Rectal smooth muscle tissue (tissue), 1 donor: ENCODE data around the gene GALNTL6.

Experiments used
- H3K27ac ChIP-seq: one replicate; pipeline ENCODE4 v1.7.0; 2013; ENCODE audit warnings: low read depth, low read length, inconsistent platforms
- H3K27me3 ChIP-seq: one replicate; pipeline ENCODE4 v1.7.0; 2013; ENCODE audit warnings: low read length; ENCODE audit not compliant: control insufficient read depth, insufficient read depth
- H3K36me3 ChIP-seq: one replicate; pipeline ENCODE4 v1.7.0; 2013; ENCODE audit warnings: low read length; ENCODE audit not compliant: control insufficient read depth, insufficient read depth
- H3K4me1 ChIP-seq: one replicate; pipeline ENCODE4 v1.7.0; 2013; ENCODE audit warnings: low read length; ENCODE audit not compliant: control insufficient read depth, insufficient read depth
- H3K4me3 ChIP-seq: one replicate; pipeline ENCODE4 v1.7.0; 2013; ENCODE audit warnings: low read length
- H3K9ac ChIP-seq: one replicate; pipeline ENCODE4 v1.7.0; 2013; ENCODE audit warnings: low read length

Gene GALNTL6

DNA sequence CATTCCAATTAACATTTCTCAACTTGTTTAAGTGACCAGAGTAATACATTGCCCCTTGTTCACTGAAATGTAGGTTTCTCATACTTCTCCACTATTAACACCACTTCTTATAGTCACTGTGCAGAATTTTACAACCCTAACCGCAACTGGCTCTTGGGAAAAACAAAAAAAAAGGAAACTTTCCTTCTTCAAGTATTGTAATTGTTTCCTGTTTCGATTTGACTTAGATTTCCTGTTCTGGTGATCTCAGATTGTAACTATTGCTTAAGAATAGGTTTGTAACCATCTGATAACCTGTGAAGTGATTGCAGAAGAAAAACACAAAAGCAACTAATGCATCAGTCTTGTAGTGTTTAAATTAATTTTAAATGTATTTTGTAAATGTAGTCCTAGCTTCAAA is 760.7 kb downstream of the GALNTL6 start:
- H3K9ac ChIP-seq: no peak overlapping the region
- H3K4me3 ChIP-seq: no peak overlapping the region
- no peaks in the 10 kb centered on the region for H3K4me1 ChIP-seq
- H3K27ac ChIP-seq: no peak overlapping the region
- H3K27me3 ChIP-seq: no peaks in the 10 kb centered on the region
- no peaks in the 10 kb centered on the region for H3K36me3 ChIP-seq

GRCh38 chr4:172578712-172579111 is 765.5 kb downstream of the GALNTL6 start:
- Histone ChIP-seq H3K36me3 (no peaks in the 10 kb centered on the region), H3K4me1 (no peaks in the 10 kb centered on the region), H3K9ac (no peak overlapping the region)

DNA sequence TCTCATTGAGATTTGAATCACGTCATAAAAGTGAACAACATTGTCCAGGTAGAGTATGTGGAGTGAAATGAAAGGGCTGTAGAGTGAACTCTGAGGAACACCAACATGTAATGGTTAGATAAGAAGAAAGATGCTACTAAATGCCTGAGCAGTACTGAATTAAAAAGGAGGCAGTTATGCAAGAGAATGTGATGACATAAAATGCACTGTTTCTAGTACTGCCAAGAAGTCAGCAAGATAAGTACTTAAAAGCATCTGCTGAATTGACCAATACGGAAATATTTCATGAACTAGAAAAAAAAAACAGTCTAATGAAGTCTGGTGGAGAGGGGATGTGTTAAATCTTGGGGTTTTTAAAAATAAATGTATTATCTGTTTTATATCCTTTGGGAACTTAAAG is 771.6 kb downstream of the GALNTL6 start:
- no peak overlapping the region for H3K9ac ChIP-seq
- H3K4me1 ChIP-seq: no peaks in the 10 kb centered on the region
- H3K27me3 ChIP-seq: no peaks in the 10 kb centered on the region
- no peak overlapping the region for H3K4me3 ChIP-seq
- no peaks in the 10 kb centered on the region for H3K36me3 ChIP-seq
- no peak overlapping the region for H3K27ac ChIP-seq

More at GRCh38 chr4:172578712-172579111, 765.5 kb downstream of the GALNTL6 start:
- Histone ChIP-seq H3K4me3 (no peak overlapping the region), H3K27me3 (no peaks in the 10 kb centered on the region), H3K27ac (no peak overlapping the region)

DNA sequence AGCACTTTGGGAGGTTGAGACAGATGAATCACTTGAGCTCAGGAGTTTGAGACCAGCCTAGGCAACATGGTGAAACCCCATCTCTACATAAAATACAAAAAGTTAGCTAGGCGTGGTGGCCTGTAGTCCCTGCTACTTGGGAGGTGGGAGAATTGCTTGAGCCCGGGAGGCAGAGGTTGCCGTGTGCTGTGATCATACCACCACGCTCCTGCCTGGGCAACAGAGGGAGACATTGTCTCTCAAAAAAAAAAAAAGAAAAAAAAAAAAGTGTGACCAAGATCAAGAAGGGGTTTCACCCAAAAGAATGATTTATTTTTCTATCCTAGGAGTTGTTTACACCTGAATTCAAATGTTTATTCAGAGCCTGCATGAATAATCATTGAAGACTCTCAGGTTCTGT is 783.0 kb downstream of the GALNTL6 start:
- Histone ChIP-seq H3K27ac (no peak overlapping the region), H3K4me3 (no peak overlapping the region), H3K36me3 (no peaks in the 10 kb centered on the region), H3K4me1 (no peaks in the 10 kb centered on the region), H3K9ac (no peak overlapping the region), H3K27me3 (no peaks in the 10 kb centered on the region)

DNA sequence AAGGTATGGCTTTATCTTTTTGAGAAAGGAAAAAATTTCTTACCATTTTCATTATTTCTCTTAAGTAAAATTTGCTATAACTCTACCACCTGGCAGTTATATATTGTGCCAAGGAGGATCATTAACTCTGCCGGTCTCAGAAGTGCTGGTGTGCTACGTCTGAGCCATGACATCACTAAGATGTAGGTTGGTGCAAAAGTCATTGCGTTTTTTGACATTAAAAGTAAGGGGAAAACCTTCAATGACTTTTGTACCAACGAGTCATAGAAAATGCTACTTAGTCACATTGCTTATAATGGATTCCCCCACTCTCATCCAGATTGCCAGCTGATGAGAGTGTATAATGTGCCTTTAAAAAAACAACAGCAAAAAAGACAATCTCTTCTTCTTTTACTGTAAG is 786.4 kb downstream of the GALNTL6 start:
- Histone ChIP-seq H3K36me3 (no peaks in the 10 kb centered on the region), H3K4me1 (no peaks in the 10 kb centered on the region), H3K27ac (no peak overlapping the region), H3K4me3 (no peak overlapping the region), H3K27me3 (no peaks in the 10 kb centered on the region), H3K9ac (no peak overlapping the region)

DNA sequence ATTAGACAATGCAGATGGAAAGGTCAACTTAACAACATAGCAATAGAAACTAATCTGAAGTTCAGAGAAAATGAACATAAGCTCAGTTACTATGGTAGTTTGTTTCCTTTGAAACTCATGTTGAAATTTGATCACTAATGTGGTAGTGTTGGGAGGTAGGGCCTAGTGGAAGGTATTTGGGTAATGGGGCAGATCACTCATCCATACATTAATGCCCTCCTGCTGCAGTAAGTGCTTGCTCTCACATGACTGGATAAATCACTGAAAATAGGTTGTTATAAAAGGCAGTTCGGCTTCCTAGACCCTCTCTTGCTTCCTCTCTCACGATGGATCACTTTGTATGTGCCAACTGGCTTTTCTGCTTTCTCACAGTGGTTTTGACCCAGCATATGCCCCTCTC is 788.0 kb downstream of the GALNTL6 start:
- Histone ChIP-seq H3K36me3 (no peaks in the 10 kb centered on the region), H3K4me1 (no peaks in the 10 kb centered on the region), H3K4me3 (no peak overlapping the region), H3K27me3 (no peaks in the 10 kb centered on the region), H3K9ac (no peak overlapping the region), H3K27ac (no peak overlapping the region)

DNA sequence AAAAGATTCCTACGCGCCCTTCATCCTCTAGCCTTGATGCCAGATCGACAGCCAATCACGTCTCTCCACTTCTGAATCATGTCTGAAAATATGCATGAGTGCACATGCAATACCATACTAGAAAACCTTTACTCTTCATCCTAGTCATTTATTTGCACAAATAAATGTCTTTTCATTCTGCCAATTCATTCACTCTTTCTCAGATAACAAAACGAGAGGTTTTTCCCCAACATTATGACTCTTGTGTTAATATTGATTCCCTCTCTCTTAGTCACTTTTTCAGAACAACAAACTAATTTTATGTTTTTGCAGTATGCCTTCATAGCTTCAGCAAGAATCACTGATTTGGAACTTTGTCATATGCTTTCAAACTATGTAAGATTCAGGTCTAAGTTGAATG is 806.0 kb downstream of the GALNTL6 start:
- H3K4me3 ChIP-seq: no peak overlapping the region
- no peaks in the 10 kb centered on the region for H3K4me1 ChIP-seq
- H3K9ac ChIP-seq: no peak overlapping the region
- H3K36me3 ChIP-seq: no peaks in the 10 kb centered on the region
- H3K27ac ChIP-seq: no peak overlapping the region
- no peaks in the 10 kb centered on the region for H3K27me3 ChIP-seq

GRCh38 chr4:172619798-172620197 is 806.6 kb downstream of the GALNTL6 start:
- Histone ChIP-seq H3K27me3 (no peaks in the 10 kb centered on the region), H3K4me1 (no peaks in the 10 kb centered on the region), H3K4me3 (no peak overlapping the region), H3K9ac (no peak overlapping the region), H3K27ac (no peak overlapping the region), H3K36me3 (no peaks in the 10 kb centered on the region)

DNA sequence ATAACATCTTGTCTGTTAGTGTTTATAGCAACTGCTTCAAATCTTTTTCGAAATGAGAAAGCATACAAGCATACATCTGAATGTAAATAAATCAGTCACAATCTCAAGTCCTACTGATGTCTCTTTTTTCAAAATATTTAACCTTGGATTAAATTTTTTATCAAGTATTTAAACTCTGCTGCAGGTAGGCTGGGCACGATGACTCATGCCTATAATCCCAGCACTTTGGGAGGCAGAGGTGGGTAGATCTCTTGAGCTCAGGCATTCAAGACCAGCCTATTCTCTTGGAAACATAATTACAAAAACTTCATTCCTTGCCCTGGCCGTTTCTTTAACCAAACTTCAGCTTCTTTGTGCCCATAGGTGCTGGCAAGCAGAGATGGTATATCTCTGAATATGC is 815.1 kb downstream of the GALNTL6 start:
- H3K27me3 ChIP-seq: no peaks in the 10 kb centered on the region
- H3K36me3 ChIP-seq: no peaks in the 10 kb centered on the region
- H3K4me1 ChIP-seq: no peaks in the 10 kb centered on the region
- H3K9ac ChIP-seq: no peak overlapping the region
- no peak overlapping the region for H3K4me3 ChIP-seq
- H3K27ac ChIP-seq: no peak overlapping the region

GRCh38 chr4:172630280-172630679 is 817.1 kb downstream of the GALNTL6 start:
- Histone ChIP-seq H3K27ac (no peak overlapping the region), H3K27me3 (no peaks in the 10 kb centered on the region), H3K9ac (no peak overlapping the region), H3K36me3 (no peaks in the 10 kb centered on the region), H3K4me1 (no peaks in the 10 kb centered on the region), H3K4me3 (no peak overlapping the region)

DNA sequence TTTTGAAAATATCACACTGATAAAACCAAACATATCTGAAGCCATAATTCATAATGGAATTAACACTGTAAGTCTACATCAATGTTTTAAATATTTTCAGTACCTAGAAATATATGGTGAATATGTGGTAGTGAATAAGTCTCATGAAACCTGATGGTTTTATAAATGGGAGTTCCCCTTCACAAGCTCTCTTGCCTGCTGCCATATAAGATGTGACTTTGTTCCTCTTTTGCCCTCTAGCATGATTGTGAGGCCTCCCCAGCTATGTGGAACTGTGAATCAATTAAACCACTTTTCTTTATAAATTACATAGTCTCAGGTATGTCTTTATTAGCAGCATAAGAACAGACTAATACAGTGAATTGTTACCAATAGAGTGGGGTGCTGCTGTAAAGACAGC is 818.6 kb downstream of the GALNTL6 start:
- Histone ChIP-seq H3K4me1 (no peaks in the 10 kb centered on the region), H3K27ac (no peak overlapping the region), H3K27me3 (no peaks in the 10 kb centered on the region), H3K36me3 (no peaks in the 10 kb centered on the region), H3K4me3 (no peak overlapping the region), H3K9ac (no peak overlapping the region)

GRCh38 chr4:172648471-172648870 is 835.3 kb downstream of the GALNTL6 start:
- Histone ChIP-seq H3K36me3 (no peaks in the 10 kb centered on the region), H3K27me3 (no peaks in the 10 kb centered on the region), H3K27ac (no peak overlapping the region), H3K4me1 (no peaks in the 10 kb centered on the region), H3K9ac (no peak overlapping the region), H3K4me3 (no peak overlapping the region)

DNA sequence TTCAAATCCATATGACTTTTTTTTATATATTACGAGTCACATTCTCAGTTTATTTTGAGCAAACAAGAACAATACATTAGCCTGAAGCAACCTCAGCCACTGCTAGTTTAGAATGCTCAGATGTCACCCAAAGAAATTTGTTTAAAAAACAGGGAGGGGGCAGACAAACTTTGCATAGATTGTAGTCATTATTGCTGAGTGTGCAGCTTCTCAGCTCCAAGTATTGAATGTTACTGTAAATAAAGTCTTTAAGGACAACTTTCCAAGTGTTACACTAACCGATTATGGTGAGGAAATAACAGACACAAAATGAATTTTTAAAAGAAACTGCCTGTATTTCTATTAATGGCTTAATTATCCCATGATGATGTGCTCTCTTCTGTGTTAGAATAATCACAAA is 835.9 kb downstream of the GALNTL6 start:
- H3K9ac ChIP-seq: no peak overlapping the region
- H3K4me1 ChIP-seq: no peaks in the 10 kb centered on the region
- no peak overlapping the region for H3K27ac ChIP-seq

More for the DNA sequence above, 835.9 kb downstream of the GALNTL6 start:
- Histone ChIP-seq H3K27me3 (no peaks in the 10 kb centered on the region), H3K36me3 (no peaks in the 10 kb centered on the region), H3K4me3 (no peak overlapping the region)
